ENCODE results near the gene FAM131C.

Gene FAM131C

DNA sequence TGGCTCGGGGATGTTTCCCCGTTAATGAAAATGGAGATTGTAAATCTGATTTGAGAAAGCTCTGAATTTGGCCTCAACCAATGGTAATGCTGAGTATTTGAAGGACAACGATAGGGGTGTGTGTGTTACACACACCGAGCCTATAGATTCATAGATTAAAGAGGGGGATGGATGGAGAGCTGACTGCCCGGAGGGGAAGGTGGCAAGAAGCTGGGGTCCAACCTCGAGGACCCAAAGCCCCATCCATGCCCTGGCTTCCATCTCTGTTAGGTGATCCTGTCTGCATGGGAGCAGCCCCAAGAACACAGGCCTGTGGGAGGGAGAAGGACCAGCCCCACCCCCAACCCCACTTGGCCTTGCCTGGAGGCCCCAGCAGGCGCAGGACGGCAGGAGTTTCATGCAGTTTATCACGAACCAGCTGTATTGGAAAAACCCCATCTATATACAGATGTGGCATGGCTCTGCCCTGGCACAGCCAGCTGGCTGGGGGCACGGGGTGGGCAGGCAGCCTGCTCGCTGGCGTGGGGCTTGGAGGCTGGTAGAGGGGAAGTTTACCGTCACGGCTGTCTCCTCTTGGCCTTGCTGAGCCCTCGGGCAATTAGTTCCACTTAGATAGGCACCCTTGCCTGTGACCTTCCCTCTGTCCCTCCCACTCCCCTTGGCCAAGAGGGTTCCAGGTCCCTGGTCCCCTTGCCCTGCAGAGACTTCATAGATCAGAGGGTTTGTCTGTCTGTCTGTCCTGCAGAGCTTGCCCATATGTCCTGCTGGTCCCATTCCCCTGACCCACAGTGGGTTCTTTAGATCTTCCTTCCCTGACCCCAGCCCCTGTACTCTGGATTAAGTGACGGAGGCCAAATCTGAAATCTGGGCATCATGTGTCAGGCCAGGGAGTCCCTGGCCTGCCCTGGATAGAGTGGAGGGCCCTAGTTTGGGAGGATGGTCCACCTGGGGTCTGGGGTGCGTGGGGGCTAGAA lies 58.7 kb downstream of the FAM131C start:
- no peak for DNase-seq

GRCh38 chr1:16013908-16014258 lies 59.6 kb downstream of the FAM131C start:
- DNase-seq = no peak

DNA sequence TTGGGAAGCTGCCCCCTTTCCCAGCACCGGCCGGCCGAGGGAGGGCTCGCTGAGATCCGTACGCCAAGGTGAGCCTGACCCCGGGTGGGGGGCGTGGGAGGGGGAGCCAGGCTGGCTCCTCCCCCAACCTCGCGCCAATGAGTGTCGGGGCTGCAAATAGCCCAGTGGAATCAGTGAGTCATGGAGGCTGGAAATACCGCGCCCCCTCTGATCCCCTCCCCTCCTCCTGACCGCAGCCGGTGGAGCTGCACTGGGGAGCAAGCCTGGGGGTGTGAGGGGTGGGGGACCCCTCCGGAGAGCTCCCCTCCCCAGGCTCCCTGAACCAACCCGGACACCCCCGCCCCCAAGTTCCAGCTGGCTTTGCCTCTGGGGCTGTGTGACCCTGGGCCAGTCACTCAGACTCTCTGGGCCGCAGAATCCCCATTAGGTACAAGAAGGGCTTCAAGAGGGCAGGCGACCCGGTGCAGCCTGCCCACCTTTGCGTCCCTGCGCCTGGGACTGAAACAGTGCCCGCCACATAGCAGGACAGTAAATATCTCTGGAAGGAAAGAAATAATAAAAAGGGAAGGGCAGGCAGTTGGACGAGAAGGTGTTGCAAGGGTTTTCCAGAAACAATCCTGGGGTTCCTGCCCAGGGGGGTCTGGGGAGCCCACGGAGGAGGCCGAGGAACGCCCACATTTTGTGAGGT lies 60.1 kb downstream of the FAM131C start:
- DNase-seq = peak; percentile 64

GRCh38 chr1:16012590-16013219 lies 60.7 kb downstream of the FAM131C start:
- DNase-seq = peak; percentile 50

GRCh38 chr1:16011936-16012589 lies 61.4 kb downstream of the FAM131C start:
- DNase-seq = no peak

GRCh38 chr1:16010837-16011236 lies 62.6 kb downstream of the FAM131C start:
- no peak for DNase-seq

- no peak for DNase-seq
Observed at GRCh38 chr1:16009678-16010077, 63.8 kb downstream of the FAM131C start.

- peak; percentile 74 for DNase-seq
Observed at GRCh38 chr1:16009030-16009460, 64.4 kb downstream of the FAM131C start.

All from EL (cell line).